Measurements from ENCODE around the gene PTGES. TPM values are rescaled to one million over a fixed set of nuclear protein-coding genes. Genes with fewer than 3 reads are reported as not detected.
A peak's percentile ranks its signal among the peaks of the same experiment; 100 is the strongest.
"Not testable (repeated sequence)": the region's sequence is repeated elsewhere in the genome, so short reads cannot be mapped to it uniquely, and the experiment has no call there.

PTGES gene
- 10 to 100 TPM in 1 of 3 donors, 1 to 10 TPM in 2; 3.4 to 10.8 (median 5.2) TPM for total RNA-seq
- long read RNA-seq, donor 1, transcript PTGES-201 (3 exons, 1,774 nt): major isoform, 12 of 14 reads
- long read RNA-seq, donor 1, partial matches to known transcripts: 2 of 14 reads
- long read RNA-seq, donor 1, other reads (novel, unspliced or antisense): 0 of 14 reads
- long read RNA-seq, donor 2, partial matches to known transcripts: 1 of 4 reads
- long read RNA-seq, donor 2, other reads (novel, unspliced or antisense): 0 of 4 reads

- no peak for TF ChIP-seq CTCF (IDR thresholded peaks at IDR 0.05)
- intact Hi-C loops (cut with DNase I, micrococcal nuclease): no loop called here
- peak; percentile 92 for ATAC-seq
- no peaks in the 10 kb centered on the region for H3K9me3 ChIP-seq
- H3K4me3 ChIP-seq: no peak within 1 kb of the TSS
- no peaks in the 10 kb centered on the region for H3K36me3 ChIP-seq (ENCODE audit: low read depth)
- peaks cover 13% of the 10 kb centered on the region for H3K4me1 ChIP-seq (ENCODE audit: low read depth)
- peak; percentile 70 to 78 (median 75) for DNase-seq
These were observed at the start of gene PTGES for GRCh38 chr9:129752900-129753729. PTGES (minus strand) TSS chr9:129753042; CDS start chr9:129753012, 30 bp downstream.

GRCh38 chr9:129801504-129801903, 48.7 kb upstream of the PTGES start:
- no peaks in the 10 kb centered on the region for H3K36me3 ChIP-seq (ENCODE audit: low read depth)
- TF ChIP-seq CTCF (IDR thresholded peaks at IDR 0.05): no peak
- H3K4me3 ChIP-seq: no peak overlapping the region
- DNase-seq: no peak
- H3K9me3 ChIP-seq: no peaks in the 10 kb centered on the region
- intact Hi-C loops (cut with DNase I, micrococcal nuclease): no loop called here
- H3K4me1 ChIP-seq (ENCODE audit: low read depth): peaks cover 17% of the 10 kb centered on the region
- no peak for ATAC-seq

GRCh38 chr9:129798973-129799372, 46.1 kb upstream of the PTGES start:
- DNase-seq: no peak
- TF ChIP-seq CTCF (IDR thresholded peaks at IDR 0.05): no peak
- H3K36me3 ChIP-seq (ENCODE audit: low read depth): no peaks in the 10 kb centered on the region
- no peak for ATAC-seq
- intact Hi-C loops (cut with DNase I, micrococcal nuclease): loop anchor here in 1 of 2 donors (10.0 kb wide), 1 partner anchor 144 kb away; no protein-coding TSS in a partner anchor
- H3K4me1 ChIP-seq (ENCODE audit: low read depth): peaks cover 3% of the 10 kb centered on the region
- no peaks in the 10 kb centered on the region for H3K9me3 ChIP-seq
- no peak overlapping the region for H3K4me3 ChIP-seq

- intact Hi-C loops (cut with DNase I, micrococcal nuclease): loop anchor here in 1 of 2 donors (10.0 kb wide), 1 partner anchor 141 kb away; no protein-coding TSS in a partner anchor
These were observed 43.2 kb upstream of the PTGES start for GRCh38 chr9:129796029-129796428.

GRCh38 chr9:129794549-129794948, 41.7 kb upstream of the PTGES start:
- no peak for DNase-seq
- ATAC-seq: no peak
- Histone ChIP-seq H3K4me3 (no peak overlapping the region), H3K9me3 (no peaks in the 10 kb centered on the region), H3K4me1 (ENCODE audit: low read depth) (peaks cover 4% of the 10 kb centered on the region), H3K36me3 (ENCODE audit: low read depth) (no peaks in the 10 kb centered on the region)
- no peak for TF ChIP-seq CTCF (IDR thresholded peaks at IDR 0.05)
- intact Hi-C loops (cut with DNase I, micrococcal nuclease): loop anchor here in 1 of 2 donors (10.0 kb wide), 1 partner anchor 140 kb away; no protein-coding TSS in a partner anchor

More at GRCh38 chr9:129796029-129796428, 43.2 kb upstream of the PTGES start:
- DNase-seq; H3K4me3 ChIP-seq; H3K4me1 ChIP-seq (ENCODE audit: low read depth); H3K36me3 ChIP-seq (ENCODE audit: low read depth); H3K9me3 ChIP-seq; ATAC-seq: not testable (repeated sequence)

- no peak for TF ChIP-seq CTCF (IDR thresholded peaks at IDR 0.05)
- no peak overlapping the region for H3K4me3 ChIP-seq
- H3K36me3 ChIP-seq (ENCODE audit: low read depth): no peaks in the 10 kb centered on the region
- intact Hi-C loops (cut with DNase I, micrococcal nuclease): loop anchor here (5.0 kb wide), 2 partner anchors 44 to 49 kb away; no protein-coding TSS in a partner anchor
- no peaks in the 10 kb centered on the region for H3K9me3 ChIP-seq
- ATAC-seq (no peak), DNase-seq (no peak)
- H3K4me1 ChIP-seq (ENCODE audit: low read depth): peaks cover 4% of the 10 kb centered on the region
These were observed 33.6 kb upstream of the PTGES start for GRCh38 chr9:129786481-129786880.

Data from mucosa of descending colon (tissue), 3 donors.